SK-N-SH (cell line): ENCODE measurements around the gene MEGF6. TPM values are rescaled to one million over a fixed set of nuclear protein-coding genes. Genes with fewer than 3 reads are reported as not detected.

Experiments used
- CTCF ChIA-PET: fragments of 300-600, 350-600 bp; formaldehyde crosslinking; extraction: SDS; loops from one replicate; lab custom pipeline; 2021; lab: Yijun Ruan, JAX
- POLR2A ChIA-PET: fragments of 350-600 bp; sonication (Branson Sonifier 250); formaldehyde crosslinking; extraction: SDS; loops from one replicate; lab custom pipeline; 2020; ENCODE audit warnings: antibody characterized with exemption, inconsistent platforms; lab: Yijun Ruan, JAX
- DNase-seq: peaks from one replicate; pipeline ENCODE4 v3.0.0; 2012
- H2AFZ ChIP-seq: fragments of 200-600 bp; sonication (generic); 2 replicates; pipeline ENCODE4 v1.8.1; 2016; ENCODE audit warnings: antibody characterized with exemption, mild to moderate bottlenecking, low read depth
- H3F3A ChIP-seq: fragments of 200-600 bp; sonication (generic); replicated peaks from 2 replicates; pipeline ENCODE3; 2016; ENCODE audit warnings: antibody characterized with exemption, mild to moderate bottlenecking; ENCODE audit not compliant: insufficient read depth
- H3K27ac ChIP-seq, 2 experiments: fragments of 200-500 bp in 1 of 2; fragments of 200-600 bp in 1 of 2; sonication (Bioruptor generic) in 1 of 2; sonication (generic), shearing (Covaris generic) in 1 of 2; 2 replicates each; pipeline versions ENCODE4 v1.5.1 to v1.6.1; 2014 to 2016; ENCODE audit warnings: low read depth in 2 of 2, inconsistent platforms in 1 of 2, low read length in 1 of 2, mild to moderate bottlenecking in 1 of 2, mixed read lengths in 1 of 2
- H3K27me3 ChIP-seq: fragments of 200-600 bp; sonication (generic), shearing (Covaris generic); 2 replicates; pipeline ENCODE4 v1.6.1; 2016; ENCODE audit warnings: mixed run types; ENCODE audit not compliant: insufficient read depth
- H3K36me3 ChIP-seq, 2 experiments: fragments of 200-500 bp in 1 of 2; fragments of 200-600 bp in 1 of 2; sonication (Bioruptor generic) in 1 of 2; sonication (generic) in 1 of 2; replicated peaks in 1 of 2; 2 replicates each; pipeline versions ENCODE3 to v1.5.1; 2014 to 2016; ENCODE audit warnings: low read length in 1 of 2, mild to moderate bottlenecking in 1 of 2; ENCODE audit not compliant: insufficient read depth in 2 of 2, control insufficient read depth in 1 of 2
- H3K4me1 ChIP-seq, 2 experiments: fragments of 200-500 bp in 1 of 2; fragments of 200-600 bp in 1 of 2; sonication (Bioruptor generic) in 1 of 2; sonication (generic), shearing (Covaris generic) in 1 of 2; 2 replicates each; pipeline versions ENCODE4 v1.5.1 to v1.6.1; 2014 to 2016; ENCODE audit warnings: low read depth in 1 of 2, low read length in 1 of 2, mixed run types in 1 of 2; ENCODE audit not compliant: insufficient read depth in 2 of 2, control insufficient read depth in 1 of 2
- H3K4me2 ChIP-seq: fragments of 200-600 bp; sonication (generic), shearing (Covaris generic); 2 replicates; pipeline ENCODE4 v1.6.1; 2017; ENCODE audit warnings: mixed run types
- H3K4me3 ChIP-seq, 2 experiments: fragments of 200-500 bp in 1 of 2; fragments of 200-600 bp in 1 of 2; sonication (Bioruptor generic) in 1 of 2; sonication (generic), shearing (Covaris generic) in 1 of 2; 2 replicates each; pipeline versions ENCODE4 v1.5.1 to v1.8.1; 2014 to 2016; ENCODE audit warnings: low read depth in 2 of 2, inconsistent platforms in 1 of 2, low read length in 1 of 2, mild to moderate bottlenecking in 1 of 2, mixed read lengths in 1 of 2, moderate library complexity in 1 of 2
- H3K79me2 ChIP-seq: fragments of 200-600 bp; sonication (generic); 2 replicates; pipeline ENCODE4 v1.8.1; 2017; ENCODE audit warnings: mild to moderate bottlenecking; ENCODE audit not compliant: insufficient read depth
- H3K9ac ChIP-seq: fragments of 200-600 bp; sonication (generic); 2 replicates; pipeline ENCODE4 v1.6.1; 2017; ENCODE audit warnings: mixed run types
- H3K9me2 ChIP-seq: fragments of 200-600 bp; sonication (generic); 2 replicates; pipeline ENCODE4 v1.6.1; 2017; ENCODE audit warnings: mixed run types
- H3K9me3 ChIP-seq: fragments of 200-600 bp; sonication (generic); 2 replicates; pipeline ENCODE4 v1.6.1; 2017; ENCODE audit warnings: mixed run types, mild to moderate bottlenecking, moderate library complexity
- H4K20me1 ChIP-seq: fragments of 200-600 bp; sonication (generic); 2 replicates; pipeline ENCODE4 v1.6.1; 2017; ENCODE audit warnings: mild to moderate bottlenecking, mixed run types; ENCODE audit not compliant: insufficient read depth
- CHD2 ChIP-seq: fragments of 150-350 bp; IDR thresholded peaks from 2 replicates; pipeline ENCODE4 v1.6.1; 2018; ENCODE audit warnings: low read length; ENCODE audit not compliant: partially characterized antibody
- EZH2phosphoT487 ChIP-seq: fragments of 200-600 bp; sonication (generic); IDR thresholded peaks from 2 replicates; pipeline ENCODE4 v1.6.1; 2017; ENCODE audit warnings: low read depth, mixed run types, mild to moderate bottlenecking, antibody characterized with exemption, moderate library complexity, borderline replicate concordance
- GABPA ChIP-seq: IDR thresholded peaks from 2 replicates; pipeline ENCODE4 v1.4.0; 2012; ENCODE audit warnings: low read depth, mild to moderate bottlenecking
- MAX ChIP-seq: IDR thresholded peaks from 2 replicates; pipeline ENCODE4 v1.4.0; 2012; ENCODE audit warnings: low read depth
- MEF2A ChIP-seq: IDR thresholded peaks from 2 replicates; pipeline ENCODE4 v1.4.0; 2012; ENCODE audit warnings: low read depth, borderline replicate concordance
- POLR2AphosphoS5 ChIP-seq: IDR thresholded peaks from 2 replicates; pipeline ENCODE4 v1.6.1; 2012; ENCODE audit warnings: low read depth, low read length
- RAD21 ChIP-seq: IDR thresholded peaks from 2 replicates; pipeline ENCODE4 v1.6.1; 2012; ENCODE audit warnings: mild to moderate bottlenecking, low read length
- RCOR1 ChIP-seq: fragments of 150-350 bp; IDR thresholded peaks from 2 replicates; pipeline ENCODE4 v1.6.1; 2017; ENCODE audit warnings: antibody characterized with exemption, low read length
- REST ChIP-seq: IDR thresholded peaks from 2 replicates; pipeline ENCODE4 v1.6.1; 2012; ENCODE audit warnings: mild to moderate bottlenecking, low read depth, low read length, moderate library complexity
- SIN3A ChIP-seq: IDR thresholded peaks from 2 replicates; pipeline ENCODE4 v1.6.1; 2012; ENCODE audit warnings: low read depth, mild to moderate bottlenecking, low read length, moderate library complexity, borderline replicate concordance
- YY1 ChIP-seq: IDR thresholded peaks from 2 replicates; pipeline ENCODE4 v1.4.0; 2012; ENCODE audit warnings: low read depth, mild to moderate bottlenecking
- WGBS: methylation state at CpG from one replicate; pipeline ENCODE4 v1.1.6; 2017; ENCODE audit warnings: low lambda C conversion rate; 5-methylcytosine and 5-hydroxymethylcytosine counted together
- polyA plus RNA-seq, 3 experiments: library from polyadenylated mRNA; depleted of rRNA; stranded (reverse); fragments of >200 nt; gene quantifications; 2 replicates each; pipeline ENCODE4 v1.2.3, GENCODE V29; 2012

MEGF6 gene
- polyA plus RNA-seq, 1 of the 3 experiments (the other 2 are of a cell fraction), result 7.6 TPM

GRCh38 chr1:3535732-3536131 is 75.6 kb downstream of the MEGF6 start:
- no peak for DNase-seq
- H3K36me3 ChIP-seq, result no peaks in the 10 kb centered on the region
- no peaks in the 10 kb centered on the region for H4K20me1 ChIP-seq
- ChIA-PET POLR2A (no interaction called here), CTCF (interaction anchor here (1.1 to 2.4 kb wide), 3 partner anchors 10 to 45 kb away, joined by 4 to 7 read pairs (median 4); no protein-coding TSS in a partner anchor)
- no peak overlapping the region for H3K9ac ChIP-seq
- H3F3A ChIP-seq, result peaks cover 3% of the 10 kb centered on the region
- H3K27me3 ChIP-seq, result no peaks in the 10 kb centered on the region
- no peaks in the 10 kb centered on the region for H3K9me3 ChIP-seq
- no peak overlapping the region for H3K4me3 ChIP-seq
- no peak for TF ChIP-seq MAX
- no peak for TF ChIP-seq POLR2AphosphoS5
- no peak for TF ChIP-seq MEF2A
- no peak for TF ChIP-seq REST
- no peak for TF ChIP-seq RCOR1
- TF ChIP-seq CHD2, result no peak
- H3K4me2 ChIP-seq, result no peak overlapping the region
- no peak overlapping the region for H3K27ac ChIP-seq
- H2AFZ ChIP-seq, result no peak overlapping the region
- no peaks in the 10 kb centered on the region for H3K79me2 ChIP-seq
- 85% methylated on average over 3 of the region's 12 CpGs for WGBS
- H3K4me1 ChIP-seq, result peaks cover 0 to 38% of the 10 kb centered on the region in 2 experiments; a peak in 1 of 4 replicates
- no peaks in the 10 kb centered on the region for H3K9me2 ChIP-seq

GRCh38 chr1:3534803-3535637 is 76.3 kb downstream of the MEGF6 start:
- Histone ChIP-seq H3K9ac (no peak overlapping the region), H3K4me3 (no peak overlapping the region), H2AFZ (no peak overlapping the region), H4K20me1 (no peaks in the 10 kb centered on the region), H3K79me2 (peaks cover under 1% of the 10 kb centered on the region; the same call in 1 of the 2 replicates), H3K4me2 (no peak overlapping the region), H3F3A (peaks cover 3% of the 10 kb centered on the region), H3K36me3 (no peaks in the 10 kb centered on the region), H3K27ac (no peak overlapping the region), H3K27me3 (no peaks in the 10 kb centered on the region), H3K4me1 (peaks cover 0 to 38% of the 10 kb centered on the region in 2 experiments; a peak in 1 of 4 replicates), H3K9me2 (no peaks in the 10 kb centered on the region), H3K9me3 (no peaks in the 10 kb centered on the region)
- TF ChIP-seq GABPA (no peak), EZH2phosphoT487 (no peak), RCOR1 (no peak), YY1 (no peak), RAD21 (no peak), SIN3A (no peak)
- 81% methylated on average over 17 of the region's 17 CpGs for WGBS
- ChIA-PET CTCF (interaction anchor here (0.6 to 2.7 kb wide), 9 partner anchors 9 to 84 kb away, joined by 3 to 9 read pairs (median 3); no protein-coding TSS in a partner anchor), POLR2A (no interaction called here)
- DNase-seq, result no peak
